Measurements from ENCODE around the gene DNAAF2. TPM values are rescaled to one million over a fixed set of nuclear protein-coding genes. Genes with fewer than 3 reads are reported as not detected.

DNAAF2 gene
- total and polyA plus RNA-seq, 2 of the 8 experiments (the other 6 are each of a cell fraction or from before 2014, with no cell fraction given), result 12.2 to 30.0 TPM

GRCh38 chr14:49584058-49584457, 51.0 kb downstream of the DNAAF2 start:
- Histone ChIP-seq H3K4me3 (ENCODE audit: extremely low read depth in 1 of 4, insufficient read depth in 2 of 4, low read depth in 3 of 4, low read length in 4 of 4) (peak overlapping the region; percentile 98 to 100 (median 98); a peak in 7 of 8 replicates), H4K91ac (replicated peaks; ENCODE audit: insufficient read length, low read length) (no peak overlapping the region), H3K9ac (replicated peaks in 1 of 4; ENCODE audit: extremely low read depth in 1 of 4, low read depth in 3 of 4, low read length in 3 of 4) (peak overlapping the region in 3 of 4 experiments; percentile 1 to 68 (median 43); a peak in 5 of 7 replicates), H3K4ac (replicated peaks; ENCODE audit: insufficient read length, low read depth, low read length) (no peak overlapping the region), H2BK5ac (ENCODE audit: low read depth, low read length) (peak overlapping the region; percentile 40; the same call in 1 of the 2 replicates), H4K20me1 (replicated peaks in 1 of 2; ENCODE audit: control insufficient read depth in 1 of 2, insufficient read depth in 2 of 2, low read length in 2 of 2) (peaks cover 15 to 24% of the 10 kb centered on the region in 2 experiments), H2BK12ac (ENCODE audit: low read depth, low read length) (no peak overlapping the region), H3K36me3 (ENCODE audit: control insufficient read depth in 2 of 4, insufficient read depth in 4 of 4, low read length in 3 of 4) (peaks cover 0 to 37% (median 18%) of the 10 kb centered on the region in 4 experiments; a peak in 6 of 8 replicates), H3K4me1 (replicated peaks in 1 of 4; ENCODE audit: control insufficient read depth in 3 of 4, insufficient read depth in 4 of 4, low read length in 3 of 4) (peaks cover 0 to 9% (median 5%) of the 10 kb centered on the region in 4 experiments; a peak in 6 of 7 replicates), H3K27ac (ENCODE audit: low read depth, low read length) (peak overlapping the region; percentile 71; the same call in 1 of the 2 replicates), H2BK15ac (ENCODE audit: low read length) (no peak overlapping the region), H3K23ac (ENCODE audit: insufficient read length) (no peak overlapping the region), H3K18ac (ENCODE audit: extremely low read depth, low read length) (peak overlapping the region; percentile 56), H3K14ac (ENCODE audit: insufficient read length) (no peak overlapping the region), H3K56ac (replicated peaks; ENCODE audit: insufficient read length, low read depth, low read length) (peak overlapping the region; percentile 55), H2BK120ac (replicated peaks; ENCODE audit: low read depth, low read length) (no peak overlapping the region), H3K79me1 (ENCODE audit: low read depth, low read length) (no peaks in the 10 kb centered on the region), H2AK5ac (ENCODE audit: low read depth, low read length) (no peak overlapping the region), H4K5ac (ENCODE audit: insufficient read length, low read depth, low read length) (no peak overlapping the region), H3K23me2 (ENCODE audit: low read depth, low read length) (peaks cover 2% of the 10 kb centered on the region), H3K9me3 (ENCODE audit: insufficient read depth in 2 of 2, low read depth in 1 of 2, low read length in 1 of 2) (no peaks in the 10 kb centered on the region), H2BK20ac (ENCODE audit: low read length) (no peak overlapping the region), H3K27me3 (replicated peaks in 1 of 4; ENCODE audit: control insufficient read depth in 3 of 4, extremely low read depth in 1 of 4, insufficient read depth in 3 of 4, low read length in 3 of 4) (no peaks in the 10 kb centered on the region), H3K79me2 (ENCODE audit: control insufficient read depth in 1 of 2, insufficient read depth in 2 of 2, low read length in 2 of 2) (peaks cover 25 to 66% of the 10 kb centered on the region in 2 experiments), H2AFZ (ENCODE audit: low read length) (no peak overlapping the region), H4K8ac (ENCODE audit: extremely low read depth, insufficient read depth, low read length) (peak overlapping the region; percentile 57; the same call in 1 of the 2 replicates), H3K4me2 (ENCODE audit: insufficient read depth in 1 of 2, low read depth in 2 of 2, low read length in 2 of 2) (peak overlapping the region; percentile 68 to 78)
- no peak for FAIRE-seq
- DNase-seq (ENCODE audit: low read depth in 1 of 2, low spot score in 2 of 2), result no peak
- 88% methylated on average over 11 of the region's 11 CpGs; no CpG with 5 or more reads in 1 of the 2 experiments for WGBS, 2 experiments (ENCODE audit: extremely low coverage in 1 of 2, insufficient coverage in 1 of 2, insufficient read length in 1 of 2, insufficient replicate concordance in 2 of 2, low coverage in 1 of 2, low lambda C conversion rate in 2 of 2, missing lambda C conversion rate in 1 of 2)
- no peak for TF ChIP-seq E2F6 (IDR thresholded peaks at IDR 0.05)
- peak; percentile 71 for TF ChIP-seq POLR2AphosphoS5 (IDR thresholded peaks at IDR 0.05; ENCODE audit: low read depth, low read length)
- no peak for TF ChIP-seq SIN3A (conservative IDR thresholded peaks at IDR 0.05 in 1 of 2, IDR thresholded peaks at IDR 0.05 in 1 of 2; ENCODE audit: low read depth in 1 of 2, low read length in 2 of 2)
- POLR2A ChIA-PET (ENCODE audit: partially characterized antibody), result interaction anchor here (1.0 to 11.0 kb wide), 16 partner anchors 10 to 227 kb away, joined by 3 to 169 read pairs (median 4); partner anchors contain the start of genes DNAAF2, KLHDC2, LRR1 and MGAT2
- CTCF ChIA-PET (ENCODE audit: partially characterized antibody), result no interaction called here

All from H1 (cell line).